Psoas muscle (tissue), 8 donors: ENCODE measurements around the gene ATP8A1. TPM values are rescaled to one million over a fixed set of nuclear protein-coding genes. Genes with fewer than 3 reads are reported as not detected.

Source experiments
- ATAC-seq, 4 donors: fragments of 200-7000 bp; cut with Tn5 transposase; one replicate each; pipeline ENCODE4 v1.9.1; 2020; ENCODE audit warnings: moderate library complexity in 3 of 4, mild to moderate bottlenecking in 2 of 4
- DNase-seq, 2 donors: peaks; one replicate each; pipeline ENCODE4 v3.0.0-alpha.2; 2020
- H3K27ac ChIP-seq: fragments of 200-600 bp; one replicate; pipeline ENCODE4 v1.8.0; 2022
- H3K27me3 ChIP-seq, 3 donors: fragments of 200-600 bp in 1 of 3; one replicate each; pipeline versions ENCODE4 v1.6.1 to v1.8.0; 2013 to 2022; ENCODE audit warnings: low read length in 2 of 3, mild to moderate bottlenecking in 2 of 3, moderate library complexity in 1 of 3; ENCODE audit not compliant: insufficient read depth in 3 of 3
- H3K36me3 ChIP-seq, 2 donors: fragments of 200-600 bp in 1 of 2; one replicate each; pipeline versions ENCODE4 v1.6.1 to v1.8.0; 2013 to 2022; ENCODE audit warnings: low read depth in 1 of 2, mild to moderate bottlenecking in 1 of 2, moderate library complexity in 1 of 2; ENCODE audit not compliant: insufficient read depth in 1 of 2
- H3K4me1 ChIP-seq: fragments of 200-600 bp; one replicate; pipeline ENCODE4 v1.8.0; 2022
- H3K4me3 ChIP-seq: fragments of 200-600 bp; one replicate; pipeline ENCODE4 v1.8.0; 2022; ENCODE audit warnings: mild to moderate bottlenecking
- H3K9me3 ChIP-seq: fragments of 200-600 bp; one replicate; pipeline ENCODE4 v1.8.0; 2022
- WGBS, 3 donors: extraction: QIAGEN DNeasy Blood & Tissue Kit; methylation state at CpG; one replicate each; pipeline versions ENCODE4 v1.1.6 to v1.1.7; 2013; 5-methylcytosine and 5-hydroxymethylcytosine counted together
- intact Hi-C, 2 donors: fragments of 100-400 bp; cut with DNase I; formaldehyde crosslinking; loops; one replicate each; pipeline versions ENCODE4 v1.11.0 to v1.14.2; 2022
- polyA plus RNA-seq, 3 donors: library from polyadenylated mRNA; stranded (reverse); fragments of 200-250 nt; gene quantifications; one replicate each; pipeline ENCODE4 v1.2.3, GENCODE V29; 2013
- total RNA-seq, 4 donors: library from RNA; stranded (reverse); fragmentation: NEBNext Ultra II Directional in 2 of 4; extraction: Animal tissue kit (Norgen Biotek cat#: 25700) in 2 of 4; gene quantifications; one replicate each; pipeline versions ENCODE4 v1.2.1 to v1.2.4, GENCODE V29; 2021 to 2023
- TF ChIP-seq, protein P1 (sequence below): fragments of 200-600 bp; IDR thresholded peaks from one replicate; pipeline ENCODE4 v1.8.0; 2022; ENCODE audit warnings: antibody characterized with exemption
- donor health status: healthy with polysubstance abuse.
- donor health status: DM: no; HTN: no; CAD: no; lungs with moderate emphysema.
- donor health status: Bipolar disorder and iron deficiency.
- donor health status: healthy.
- donor health status: DM: yes; HTN: yes; CAD: no.
- donor health status: DM: no; HTN: no; CAD: no.
- donor health status: DM: no; HTN: no; CAD: no.
- donor health status: DM: yes; HTN: yes; CAD: no.

The ATP8A1 gene
- total and polyA plus RNA-seq, 7 donors = 2.2 to 26.5 (median 14.7) TPM

DNA sequence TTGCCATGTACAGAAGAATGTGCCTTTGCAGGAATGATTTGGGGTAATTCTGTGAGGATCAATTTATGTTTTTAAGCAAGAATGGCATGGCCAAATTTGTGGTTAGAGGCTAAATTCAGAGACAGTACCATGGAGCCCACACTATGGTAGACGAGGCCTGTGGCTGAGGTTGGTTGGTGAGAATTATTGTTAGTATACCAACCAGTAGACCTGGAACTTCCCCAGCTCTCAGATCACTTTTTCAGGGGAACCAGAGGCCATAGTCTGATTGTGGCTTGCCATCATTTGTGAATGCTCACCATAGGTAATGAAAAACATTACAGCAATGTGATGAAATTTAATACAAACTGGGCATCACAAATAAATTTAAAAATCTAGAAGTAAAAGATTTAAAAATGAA lies 203.3 kb downstream of the ATP8A1 start:
- intact Hi-C loops = no loop called here
- no peaks in the 10 kb centered on the region for H3K9me3 ChIP-seq
- H3K4me1 ChIP-seq = no peaks in the 10 kb centered on the region
- ATAC-seq = no peak
- no peak overlapping the region for H3K4me3 ChIP-seq
- TF ChIP-seq, protein P1, sequence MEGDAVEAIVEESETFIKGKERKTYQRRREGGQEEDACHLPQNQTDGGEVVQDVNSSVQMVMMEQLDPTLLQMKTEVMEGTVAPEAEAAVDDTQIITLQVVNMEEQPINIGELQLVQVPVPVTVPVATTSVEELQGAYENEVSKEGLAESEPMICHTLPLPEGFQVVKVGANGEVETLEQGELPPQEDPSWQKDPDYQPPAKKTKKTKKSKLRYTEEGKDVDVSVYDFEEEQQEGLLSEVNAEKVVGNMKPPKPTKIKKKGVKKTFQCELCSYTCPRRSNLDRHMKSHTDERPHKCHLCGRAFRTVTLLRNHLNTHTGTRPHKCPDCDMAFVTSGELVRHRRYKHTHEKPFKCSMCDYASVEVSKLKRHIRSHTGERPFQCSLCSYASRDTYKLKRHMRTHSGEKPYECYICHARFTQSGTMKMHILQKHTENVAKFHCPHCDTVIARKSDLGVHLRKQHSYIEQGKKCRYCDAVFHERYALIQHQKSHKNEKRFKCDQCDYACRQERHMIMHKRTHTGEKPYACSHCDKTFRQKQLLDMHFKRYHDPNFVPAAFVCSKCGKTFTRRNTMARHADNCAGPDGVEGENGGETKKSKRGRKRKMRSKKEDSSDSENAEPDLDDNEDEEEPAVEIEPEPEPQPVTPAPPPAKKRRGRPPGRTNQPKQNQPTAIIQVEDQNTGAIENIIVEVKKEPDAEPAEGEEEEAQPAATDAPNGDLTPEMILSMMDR = no peak
- DNase-seq = no peak
- WGBS, 3 donors = 89 to 100% (median 92%) methylated on average over 1 of the region's 1 CpG
- no peaks in the 10 kb centered on the region for H3K27me3 ChIP-seq
- no peak overlapping the region for H3K27ac ChIP-seq
- H3K36me3 ChIP-seq = peaks cover 5 to 29% of the 10 kb centered on the region in 2 donors

DNA sequence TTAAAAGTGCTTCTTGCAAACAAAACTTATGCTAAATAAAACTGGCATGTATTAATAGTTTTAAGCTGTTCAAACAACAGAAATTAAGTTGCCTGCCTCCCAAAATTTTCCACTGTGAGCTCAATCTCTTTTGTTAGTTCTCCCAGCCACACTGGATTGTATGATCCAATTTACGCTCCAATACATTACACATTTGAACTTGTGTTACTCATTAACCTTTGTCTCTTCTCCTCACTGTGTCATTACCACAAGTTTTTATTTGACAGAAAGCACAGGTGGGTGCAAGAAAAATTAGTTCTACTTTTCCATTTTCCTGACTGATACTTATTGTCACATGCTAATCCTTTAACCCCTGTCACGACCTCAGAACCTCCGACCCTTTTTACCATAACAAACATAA lies 204.1 kb downstream of the ATP8A1 start:
- 78 to 87% (median 83%) methylated on average over 3 of the region's 3 CpGs for WGBS, 3 donors
- intact Hi-C loops = no loop called here
- no peak overlapping the region for H3K4me3 ChIP-seq

DNA sequence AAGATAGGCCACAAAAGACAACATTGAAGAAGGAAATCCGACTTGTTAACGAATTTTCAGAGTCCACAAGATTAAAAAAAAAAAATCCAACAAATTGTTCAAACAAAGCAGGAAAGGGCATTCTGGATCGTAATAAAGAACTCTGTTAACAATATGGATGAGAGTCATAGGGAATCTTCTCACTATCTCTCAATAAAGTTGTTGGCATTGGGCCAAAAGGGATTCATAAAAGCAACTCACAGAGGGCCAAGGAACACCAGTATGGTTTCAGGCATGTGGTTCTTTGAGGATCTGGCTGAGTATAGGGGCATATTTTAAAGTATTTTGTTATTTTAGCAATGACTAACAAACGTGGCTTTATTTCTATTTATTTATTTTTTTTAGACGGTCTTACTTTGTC lies 210.1 kb downstream of the ATP8A1 start:
- TF ChIP-seq, protein P1 = no peak
- Histone ChIP-seq H3K4me3 (no peak overlapping the region), H3K27me3 (no peaks in the 10 kb centered on the region), H3K27ac (no peak overlapping the region), H3K36me3 (peaks cover 3 to 53% of the 10 kb centered on the region in 2 donors), H3K9me3 (no peaks in the 10 kb centered on the region), H3K4me1 (no peaks in the 10 kb centered on the region)
- ATAC-seq (no peak), DNase-seq (no peak)
- intact Hi-C loops = no loop called here
- 58 to 75% (median 66%) methylated on average over 5 of the region's 5 CpGs for WGBS, 3 donors

More for the DNA sequence above, 204.1 kb downstream of the ATP8A1 start:
- Histone ChIP-seq H3K4me1 (no peaks in the 10 kb centered on the region), H3K27ac (no peak overlapping the region), H3K27me3 (no peaks in the 10 kb centered on the region), H3K9me3 (no peaks in the 10 kb centered on the region), H3K36me3 (peaks cover 5 to 29% of the 10 kb centered on the region in 2 donors)
- TF ChIP-seq, protein P1 = no peak
- DNase-seq = no peak
- no peak for ATAC-seq

DNA sequence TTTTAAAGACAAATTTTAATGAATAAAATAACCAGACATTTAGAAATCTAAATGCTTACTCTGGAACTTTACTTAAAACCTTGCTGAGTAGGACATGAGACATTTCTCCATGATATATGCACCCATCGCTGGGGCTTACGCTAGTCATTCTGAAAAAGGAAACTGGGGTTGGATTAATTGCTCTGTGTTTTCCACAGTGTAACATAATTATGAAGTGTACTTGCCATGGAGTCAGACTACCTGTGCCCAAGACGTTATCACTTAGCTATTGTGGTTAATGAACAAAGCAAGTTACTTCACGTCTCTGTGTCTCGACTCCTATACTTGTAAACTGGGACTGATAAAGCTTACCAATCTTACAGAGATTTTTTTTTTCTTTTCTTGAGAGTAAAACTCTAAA lies 211.9 kb downstream of the ATP8A1 start:
- H3K4me3 ChIP-seq = no peak overlapping the region
- peaks cover 0 to 46% of the 10 kb centered on the region in 2 donors for H3K36me3 ChIP-seq
- DNase-seq = no peak
- TF ChIP-seq, protein P1 = no peak
- intact Hi-C loops = no loop called here
- H3K27me3 ChIP-seq = no peaks in the 10 kb centered on the region
- no peaks in the 10 kb centered on the region for H3K9me3 ChIP-seq
- ATAC-seq = no peak
- WGBS, 3 donors = 90 to 95% (median 90%) methylated on average over 5 of the region's 5 CpGs
- H3K4me1 ChIP-seq = no peaks in the 10 kb centered on the region
- H3K27ac ChIP-seq = no peak overlapping the region

DNA sequence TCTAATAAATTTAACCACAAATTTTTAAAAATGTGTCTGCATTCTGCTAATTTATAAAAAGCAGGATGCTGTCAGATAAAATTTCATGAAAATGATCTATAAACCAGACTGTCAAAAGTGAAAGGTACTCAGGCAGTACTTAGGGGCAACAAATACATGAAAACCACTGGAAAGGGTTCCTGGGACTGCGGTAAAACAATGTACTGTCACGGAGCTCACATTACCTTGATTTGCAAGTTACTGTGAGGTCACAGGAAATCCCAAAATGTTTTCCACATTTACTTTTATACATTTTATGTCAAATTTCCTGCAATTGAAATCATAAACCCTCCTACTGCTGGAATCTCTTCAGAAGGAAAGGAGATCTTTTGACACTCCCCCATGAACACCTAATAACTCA lies 214.3 kb downstream of the ATP8A1 start:
- DNase-seq (no peak), ATAC-seq (no peak)
- peaks cover 3 to 56% of the 10 kb centered on the region in 2 donors for H3K36me3 ChIP-seq
- 66 to 73% (median 70%) methylated on average over 2 of the region's 2 CpGs for WGBS, 3 donors
- TF ChIP-seq, protein P1 = no peak
- no peaks in the 10 kb centered on the region for H3K27me3 ChIP-seq
- H3K4me1 ChIP-seq = no peaks in the 10 kb centered on the region
- H3K4me3 ChIP-seq = no peak overlapping the region
- H3K9me3 ChIP-seq = no peaks in the 10 kb centered on the region
- H3K27ac ChIP-seq = no peak overlapping the region
- intact Hi-C loops = no loop called here
